HEK293 (cell line): ENCODE measurements around the gene ARHGEF7.

Source experiments
- CTCF ChIA-PET: fragments of 350-600 bp; formaldehyde crosslinking; extraction: SDS; loops from one replicate; lab custom pipeline; 2021; ENCODE audit warnings: antibody characterized with exemption; lab: Yijun Ruan, JAX
- POLR2A ChIA-PET: fragments of 300-600 bp; formaldehyde crosslinking; extraction: SDS; loops from one replicate; lab custom pipeline; 2020; ENCODE audit warnings: antibody characterized with exemption, inconsistent platforms; lab: Yijun Ruan, JAX
- H3K27ac ChIP-seq: fragments of 200-500 bp; sonication (Bioruptor generic); 2 replicates; pipeline ENCODE4 v1.5.1; 2014; ENCODE audit warnings: low read depth, low read length, control low read depth, inconsistent platforms; ENCODE audit errors: extremely low read depth
- H3K36me3 ChIP-seq, 2 experiments: fragments of 200-500 bp in 1 of 2; sonication (Bioruptor generic) in 1 of 2; 1 replicate in 1 of 2; 2 replicates in 1 of 2; pipeline ENCODE4 v1.5.1; 2014 to 2017; ENCODE audit warnings: inconsistent platforms in 2 of 2, low read length in 2 of 2; ENCODE audit not compliant: control insufficient read depth in 2 of 2, insufficient read depth in 1 of 2
- H3K4me1 ChIP-seq: fragments of 200-500 bp; sonication (Bioruptor generic); 2 replicates; pipeline ENCODE4 v1.5.1; 2014; ENCODE audit warnings: mild to moderate bottlenecking, low read length, inconsistent platforms; ENCODE audit not compliant: control insufficient read depth, insufficient read depth
- H3K4me3 ChIP-seq: 2 replicates; pipeline ENCODE4 v1.5.1; 2011; ENCODE audit warnings: low read depth, mild to moderate bottlenecking, control low read depth, low read length, moderate library complexity
- H3K9me3 ChIP-seq: fragments of 200-500 bp; sonication (Bioruptor generic); 2 replicates; pipeline ENCODE4 v1.5.1; 2014; ENCODE audit warnings: low read depth, low read length, inconsistent platforms; ENCODE audit not compliant: control insufficient read depth, insufficient read depth
- CTCF ChIP-seq: fragments of 450-650 bp; formaldehyde crosslinking; IDR thresholded peaks from 2 replicates; pipeline ENCODE4 v1.5.1; 2016; ENCODE audit warnings: missing biosample characterization, missing genetic modification characterization
- SALL2 ChIP-seq: fragments of 450-650 bp; formaldehyde crosslinking; IDR thresholded peaks from 2 replicates; pipeline ENCODE4 v1.5.0; 2017; ENCODE audit warnings: missing biosample characterization, mild to moderate bottlenecking, missing genetic modification characterization, borderline replicate concordance
- ZBTB11 ChIP-seq: fragments of 450-650 bp; formaldehyde crosslinking; conservative IDR thresholded peaks from 2 replicates; pipeline ENCODE4 v1.5.1; 2016; ENCODE audit warnings: low read depth, missing biosample characterization, missing genetic modification characterization
- ZNF148 ChIP-seq: fragments of 450-650 bp; formaldehyde crosslinking; IDR thresholded peaks from 2 replicates; pipeline ENCODE4 v1.5.0; 2017; ENCODE audit warnings: missing biosample characterization, missing genetic modification characterization, borderline replicate concordance
- ZNF16 ChIP-seq: fragments of 450-650 bp; formaldehyde crosslinking; IDR thresholded peaks from 2 replicates; pipeline ENCODE4 v1.5.1; 2016; ENCODE audit warnings: low read depth, missing biosample characterization, missing genetic modification characterization
- ZNF174 ChIP-seq: fragments of 450-650 bp; formaldehyde crosslinking; IDR thresholded peaks from 2 replicates; pipeline ENCODE4 v1.5.0; 2017; ENCODE audit warnings: missing biosample characterization, mild to moderate bottlenecking, missing genetic modification characterization
- ZNF184 ChIP-seq: fragments of 450-650 bp; IDR thresholded peaks from 2 replicates; pipeline ENCODE4 v1.5.1; 2018; ENCODE audit warnings: missing biosample characterization, mild to moderate bottlenecking, missing genetic modification characterization
- ZNF221 ChIP-seq: fragments of 450-650 bp; formaldehyde crosslinking; IDR thresholded peaks from 2 replicates; pipeline ENCODE4 v1.5.1; 2017; ENCODE audit warnings: missing biosample characterization, missing genetic modification characterization, borderline replicate concordance
- ZNF24 ChIP-seq: fragments of 450-650 bp; formaldehyde crosslinking; IDR thresholded peaks from 2 replicates; pipeline ENCODE4 v1.5.1; 2016; ENCODE audit warnings: missing biosample characterization, missing genetic modification characterization
- ZNF335 ChIP-seq: fragments of 450-650 bp; formaldehyde crosslinking; conservative IDR thresholded peaks from 2 replicates; pipeline ENCODE4 v1.5.1; 2016; ENCODE audit warnings: missing biosample characterization, missing genetic modification characterization
- ZNF354C ChIP-seq: fragments of 450-650 bp; formaldehyde crosslinking; IDR thresholded peaks from 2 replicates; pipeline ENCODE4 v1.5.1; 2016; ENCODE audit warnings: missing biosample characterization, missing genetic modification characterization, low read depth, borderline replicate concordance
- ZNF488 ChIP-seq: fragments of 450-650 bp; formaldehyde crosslinking; IDR thresholded peaks from 2 replicates; pipeline ENCODE4 v1.5.1; 2016; ENCODE audit warnings: missing biosample characterization, missing genetic modification characterization
- ZNF548 ChIP-seq: fragments of 450-650 bp; formaldehyde crosslinking; IDR thresholded peaks from 2 replicates; pipeline ENCODE4 v1.5.1; 2016; ENCODE audit warnings: missing biosample characterization, missing genetic modification characterization
- ZNF558 ChIP-seq: fragments of 450-650 bp; formaldehyde crosslinking; IDR thresholded peaks from 2 replicates; pipeline ENCODE4 v1.5.1; 2016; ENCODE audit warnings: missing biosample characterization, missing genetic modification characterization
- ZNF624 ChIP-seq: fragments of 450-650 bp; formaldehyde crosslinking; IDR thresholded peaks from 2 replicates; pipeline ENCODE4 v1.5.1; 2017; ENCODE audit warnings: missing biosample characterization, missing genetic modification characterization
- ZSCAN30 ChIP-seq: fragments of 450-650 bp; IDR thresholded peaks from 2 replicates; pipeline ENCODE4 v1.5.1; 2018; ENCODE audit warnings: missing biosample characterization, mild to moderate bottlenecking, missing genetic modification characterization, moderate library complexity

ARHGEF7 gene

GRCh38 chr13:111115965-111116521, 933 bp downstream of the ARHGEF7 start (continued):
- TF ChIP-seq ZNF148 (tag by site-specific recombination) (no peak), ZBTB11 (tag by site-specific recombination) (no peak), SALL2 (tag by site-specific recombination) (no peak), ZSCAN30 (tag by site-specific recombination) (0 out of 2 replicates have a peak, but pooled peaks have one; percentile 18), ZNF558 (tag by site-specific recombination) (no peak)

- Histone ChIP-seq H3K36me3 (no peaks in the 10 kb centered on the region), H3K27ac (no peak overlapping the region), H3K4me1 (no peaks in the 10 kb centered on the region), H3K4me3 (no peak overlapping the region), H3K9me3 (no peaks in the 10 kb centered on the region)
- ChIA-PET POLR2A (no interaction called here), CTCF (interaction anchor here (0.6 to 1.3 kb wide), 3 partner anchors 19 to 773 kb away, joined by 3 to 5 read pairs (median 3); no protein-coding TSS in a partner anchor)
- TF ChIP-seq CTCF (tag by site-specific recombination): no peak
- TF ChIP-seq ZNF335 (tag by site-specific recombination): no peak
- no peak for TF ChIP-seq ZNF624
- no peak for TF ChIP-seq ZNF184 (tag by site-specific recombination)
- no peak for TF ChIP-seq SALL2 (tag by site-specific recombination)
- no peak for TF ChIP-seq ZNF548 (tag by site-specific recombination)
- TF ChIP-seq ZNF24 (tag by site-specific recombination): no peak
- no peak for TF ChIP-seq ZNF174
- TF ChIP-seq ZNF488 (tag by site-specific recombination): no peak
- TF ChIP-seq ZNF16 (tag by site-specific recombination): no peak
- TF ChIP-seq ZNF221 (tag by site-specific recombination): no peak
- TF ChIP-seq ZNF354C (tag by site-specific recombination): no peak
These were observed 1.7 kb downstream of the ARHGEF7 start for GRCh38 chr13:111116856-111117255.
